ENCODE data around the gene PHLDA3. TPM values are rescaled to one million over a fixed set of nuclear protein-coding genes. Genes with fewer than 3 reads are reported as not detected.
A peak's percentile ranks its signal among the peaks of the same experiment; 100 is the strongest.

PHLDA3 gene
- total RNA-seq, 1 donor from 2014 or later = 150 TPM

- Mint-ChIP-seq H3K27ac (ENCODE audit: unreplicated experiment) (peak overlapping the region; percentile 26), H3K9me3 (ENCODE audit: unreplicated experiment) (no peaks in the 10 kb centered on the region), H3K4me1 (ENCODE audit: low read depth, unreplicated experiment) (peaks cover 54% of the 10 kb centered on the region), H3K36me3 (ENCODE audit: low read depth, unreplicated experiment) (peaks cover 11% of the 10 kb centered on the region), H3K4me3 (ENCODE audit: unreplicated experiment) (no peak overlapping the region), H3K27me3 (ENCODE audit: low read depth, unreplicated experiment) (no peaks in the 10 kb centered on the region)
- DNase-seq (ENCODE audit: low read depth) = no peak
- Histone ChIP-seq H3K9ac (ENCODE audit: low read length) (peak overlapping the region; percentile 41), H3K27ac (ENCODE audit: low read depth, low read length) (peak overlapping the region; percentile 41), H3K9me3 (ENCODE audit: insufficient read depth, low read depth, low read length) (no peaks in the 10 kb centered on the region), H2AFZ (ENCODE audit: low read depth, low read length) (no peak overlapping the region), H4K20me1 (ENCODE audit: insufficient read depth, low read length) (peaks cover 71% of the 10 kb centered on the region), H3K27me3 (ENCODE audit: insufficient read depth, low read length) (no peaks in the 10 kb centered on the region), H3K4me1 (ENCODE audit: insufficient read depth, low read length) (peaks cover 58% of the 10 kb centered on the region), H3K79me2 (ENCODE audit: insufficient read depth, low read length) (peaks cover 100% of the 10 kb centered on the region), H3K4me3 (ENCODE audit: insufficient read depth, low read depth, low read length) (no peak overlapping the region), H3K36me3 (ENCODE audit: insufficient read depth, low read length) (peaks cover 18% of the 10 kb centered on the region), H3K4me2 (ENCODE audit: low read length) (peak overlapping the region; percentile 49)
- FAIRE-seq = no peak
- TF ChIP-seq EZH2 (IDR thresholded peaks at IDR 0.05; ENCODE audit: insufficient read depth, low read length) = no peak
These were observed 31.0 kb upstream of the PHLDA3 start for GRCh38 chr1:201499795-201500669.

GRCh38 chr1:201499191-201499590, 30.2 kb upstream of the PHLDA3 start:
- H3K4me2 ChIP-seq (ENCODE audit: low read length) = peak overlapping the region; percentile 1
- peaks cover 77% of the 10 kb centered on the region for H4K20me1 ChIP-seq (ENCODE audit: insufficient read depth, low read length)
- no peak overlapping the region for H3K4me3 ChIP-seq (ENCODE audit: insufficient read depth, low read depth, low read length)
- H3K9me3 ChIP-seq (ENCODE audit: insufficient read depth, low read depth, low read length) = no peaks in the 10 kb centered on the region
- no peaks in the 10 kb centered on the region for H3K27me3 ChIP-seq (ENCODE audit: insufficient read depth, low read length)
- no peak overlapping the region for H3K27ac ChIP-seq (ENCODE audit: low read depth, low read length)
- Mint-ChIP-seq H3K36me3 (ENCODE audit: low read depth, unreplicated experiment) (peaks cover 17% of the 10 kb centered on the region), H3K4me1 (ENCODE audit: low read depth, unreplicated experiment) (peaks cover 55% of the 10 kb centered on the region), H3K9me3 (ENCODE audit: unreplicated experiment) (no peaks in the 10 kb centered on the region), H3K4me3 (ENCODE audit: unreplicated experiment) (no peak overlapping the region), H3K27me3 (ENCODE audit: low read depth, unreplicated experiment) (no peaks in the 10 kb centered on the region), H3K27ac (ENCODE audit: unreplicated experiment) (no peak overlapping the region)
- no peak overlapping the region for H3K9ac ChIP-seq (ENCODE audit: low read length)
- no peak for DNase-seq (ENCODE audit: low read depth)
- H3K79me2 ChIP-seq (ENCODE audit: insufficient read depth, low read length) = peaks cover 100% of the 10 kb centered on the region
- peaks cover 54% of the 10 kb centered on the region for H3K4me1 ChIP-seq (ENCODE audit: insufficient read depth, low read length)
- H2AFZ ChIP-seq (ENCODE audit: low read depth, low read length) = no peak overlapping the region
- peaks cover 26% of the 10 kb centered on the region for H3K36me3 ChIP-seq (ENCODE audit: insufficient read depth, low read length)
- FAIRE-seq = no peak
- TF ChIP-seq EZH2 (IDR thresholded peaks at IDR 0.05; ENCODE audit: insufficient read depth, low read length) = no peak
- TF ChIP-seq CTCF (IDR thresholded peaks at IDR 0.05; ENCODE audit: insufficient read depth, low read depth, low read length) = no peak

GRCh38 chr1:201498621-201499020, 29.6 kb upstream of the PHLDA3 start:
- H3K4me1 ChIP-seq (ENCODE audit: insufficient read depth, low read length) = peaks cover 54% of the 10 kb centered on the region
- Mint-ChIP-seq H3K4me1 (ENCODE audit: low read depth, unreplicated experiment) (peaks cover 54% of the 10 kb centered on the region), H3K9me3 (ENCODE audit: unreplicated experiment) (no peaks in the 10 kb centered on the region), H3K27me3 (ENCODE audit: low read depth, unreplicated experiment) (no peaks in the 10 kb centered on the region), H3K4me3 (ENCODE audit: unreplicated experiment) (no peak overlapping the region), H3K27ac (ENCODE audit: unreplicated experiment) (no peak overlapping the region), H3K36me3 (ENCODE audit: low read depth, unreplicated experiment) (peaks cover 21% of the 10 kb centered on the region)
- no peak overlapping the region for H3K4me3 ChIP-seq (ENCODE audit: insufficient read depth, low read depth, low read length)
- DNase-seq (ENCODE audit: low read depth) (no peak), FAIRE-seq (no peak)
- H3K9me3 ChIP-seq (ENCODE audit: insufficient read depth, low read depth, low read length) = no peaks in the 10 kb centered on the region
- no peak overlapping the region for H3K9ac ChIP-seq (ENCODE audit: low read length)
- no peak overlapping the region for H2AFZ ChIP-seq (ENCODE audit: low read depth, low read length)
- peak overlapping the region; percentile 1 for H3K4me2 ChIP-seq (ENCODE audit: low read length)
- H3K79me2 ChIP-seq (ENCODE audit: insufficient read depth, low read length) = peaks cover 100% of the 10 kb centered on the region
- TF ChIP-seq EZH2 (IDR thresholded peaks at IDR 0.05; ENCODE audit: insufficient read depth, low read length) (no peak), CTCF (IDR thresholded peaks at IDR 0.05; ENCODE audit: insufficient read depth, low read depth, low read length) (no peak)
- peaks cover 30% of the 10 kb centered on the region for H3K36me3 ChIP-seq (ENCODE audit: insufficient read depth, low read length)
- H3K27ac ChIP-seq (ENCODE audit: low read depth, low read length) = no peak overlapping the region
- H3K27me3 ChIP-seq (ENCODE audit: insufficient read depth, low read length) = no peaks in the 10 kb centered on the region
- H4K20me1 ChIP-seq (ENCODE audit: insufficient read depth, low read length) = peaks cover 83% of the 10 kb centered on the region

All from astrocyte (in vitro differentiated cells and primary cell).